ENCODE results near the gene DAZ3.
"Not testable (repeated sequence)": the region's sequence is repeated elsewhere in the genome, so short reads cannot be mapped to it uniquely, and the experiment has no call there.

Gene DAZ3

DNA sequence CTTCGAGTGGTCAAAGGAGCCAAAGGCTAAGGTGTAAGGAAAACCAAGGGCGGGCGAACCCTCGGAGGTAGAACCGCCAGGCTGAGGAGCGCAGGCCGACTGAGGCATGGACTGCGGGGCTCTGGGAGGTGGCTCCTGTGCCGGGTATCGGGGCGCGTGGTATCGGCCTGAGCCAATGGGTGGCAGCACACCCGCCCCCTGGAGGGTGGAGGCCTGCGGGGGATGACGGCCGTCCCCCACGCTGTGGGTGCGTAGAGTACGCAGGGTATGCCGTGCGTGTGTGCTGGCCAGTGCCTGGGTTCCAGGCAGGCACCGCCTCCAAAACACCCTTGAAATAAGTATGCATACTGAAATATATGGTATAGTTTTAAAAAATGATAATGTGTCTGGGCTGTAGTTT is at the start of gene DAZ3:
Gene DAZ3, minus strand, starts transcription at position 101 of the 400 bp plus-strand sequence. CDS start 208 bp downstream, outside the sequence.
- not testable (repeated sequence) for H2AFZ ChIP-seq (ENCODE audit: low read length); H3K27ac ChIP-seq (ENCODE audit: low read depth, low read length, poor library complexity, severe bottlenecking); H4K20me1 ChIP-seq (ENCODE audit: insufficient read depth, low read length); H3K9me2 ChIP-seq (ENCODE audit: low read depth, low read length); H3K36me3 ChIP-seq (ENCODE audit: insufficient read depth, low read length); H3K9me3 ChIP-seq (ENCODE audit: low read length); H3K9ac ChIP-seq (ENCODE audit: low read length); H3K79me2 ChIP-seq (ENCODE audit: insufficient read depth, low read length); H3F3A ChIP-seq (ENCODE audit: insufficient read depth, low read length); H3K4me3 ChIP-seq (ENCODE audit: low read depth, low read length, poor library complexity, severe bottlenecking); H3K4me2 ChIP-seq (ENCODE audit: low read length); H3K4me1 ChIP-seq (ENCODE audit: insufficient read depth, low read length, severe bottlenecking); H3K27me3 ChIP-seq (ENCODE audit: insufficient read depth, low read length)

DNA sequence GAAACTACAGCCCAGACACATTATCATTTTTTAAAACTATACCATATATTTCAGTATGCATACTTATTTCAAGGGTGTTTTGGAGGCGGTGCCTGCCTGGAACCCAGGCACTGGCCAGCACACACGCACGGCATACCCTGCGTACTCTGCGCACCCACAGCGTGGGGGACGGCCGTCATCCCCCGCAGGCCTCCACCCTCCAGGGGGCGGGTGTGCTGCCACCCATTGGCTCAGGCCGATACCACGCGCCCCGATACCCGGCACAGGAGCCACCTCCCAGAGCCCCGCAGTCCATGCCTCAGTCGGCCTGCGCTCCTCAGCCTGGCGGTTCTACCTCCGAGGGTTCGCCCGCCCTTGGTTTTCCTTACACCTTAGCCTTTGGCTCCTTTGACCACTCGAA is 20.4 kb upstream of the DAZ3 start, which contains the start of gene DAZ4:
Gene DAZ4, plus strand, starts transcription at position 301 of the 400 bp plus-strand sequence. CDS start 208 bp downstream, outside the sequence.
- H3F3A ChIP-seq (ENCODE audit: insufficient read depth, low read length); H3K9ac ChIP-seq (ENCODE audit: low read length); H3K4me2 ChIP-seq (ENCODE audit: low read length); H3K9me2 ChIP-seq (ENCODE audit: low read depth, low read length); H3K4me3 ChIP-seq (ENCODE audit: low read depth, low read length, poor library complexity, severe bottlenecking); H3K79me2 ChIP-seq (ENCODE audit: insufficient read depth, low read length); H3K36me3 ChIP-seq (ENCODE audit: insufficient read depth, low read length); H3K27ac ChIP-seq (ENCODE audit: low read depth, low read length, poor library complexity, severe bottlenecking); H3K9me3 ChIP-seq (ENCODE audit: low read length); H3K27me3 ChIP-seq (ENCODE audit: insufficient read depth, low read length); H4K20me1 ChIP-seq (ENCODE audit: insufficient read depth, low read length); H3K4me1 ChIP-seq (ENCODE audit: insufficient read depth, low read length, severe bottlenecking); H2AFZ ChIP-seq (ENCODE audit: low read length): not testable (repeated sequence)

DNA sequence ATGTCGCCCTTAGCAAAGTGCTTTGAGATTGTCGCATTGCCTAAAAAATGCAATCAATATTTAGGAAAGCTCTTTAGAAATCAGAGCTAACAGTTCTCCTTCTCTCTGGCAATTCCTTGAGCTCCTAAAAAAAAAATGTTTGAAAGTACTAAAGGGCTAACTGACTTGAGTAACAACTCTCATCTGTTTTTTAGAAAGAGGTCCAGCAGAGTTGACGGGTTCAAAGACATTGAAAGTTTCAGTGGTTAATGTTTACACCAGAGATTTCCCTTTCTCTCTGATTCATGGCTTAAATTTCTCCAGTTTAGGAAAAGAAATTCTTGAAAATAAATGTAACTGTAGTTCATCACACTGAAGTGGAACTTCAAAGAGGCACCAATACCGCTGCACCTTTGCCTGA is 11.9 kb upstream of the DAZ3 start:
- H3K9me2 ChIP-seq (ENCODE audit: low read depth, low read length); H3K4me3 ChIP-seq (ENCODE audit: low read depth, low read length, poor library complexity, severe bottlenecking); H3K36me3 ChIP-seq (ENCODE audit: insufficient read depth, low read length); H3K27ac ChIP-seq (ENCODE audit: low read depth, low read length, poor library complexity, severe bottlenecking); H3K79me2 ChIP-seq (ENCODE audit: insufficient read depth, low read length); H3K27me3 ChIP-seq (ENCODE audit: insufficient read depth, low read length); H3K4me1 ChIP-seq (ENCODE audit: insufficient read depth, low read length, severe bottlenecking); H3K9me3 ChIP-seq (ENCODE audit: low read length); H3F3A ChIP-seq (ENCODE audit: insufficient read depth, low read length); H2AFZ ChIP-seq (ENCODE audit: low read length); H3K4me2 ChIP-seq (ENCODE audit: low read length); H4K20me1 ChIP-seq (ENCODE audit: insufficient read depth, low read length); H3K9ac ChIP-seq (ENCODE audit: low read length): not testable (repeated sequence)

DNA sequence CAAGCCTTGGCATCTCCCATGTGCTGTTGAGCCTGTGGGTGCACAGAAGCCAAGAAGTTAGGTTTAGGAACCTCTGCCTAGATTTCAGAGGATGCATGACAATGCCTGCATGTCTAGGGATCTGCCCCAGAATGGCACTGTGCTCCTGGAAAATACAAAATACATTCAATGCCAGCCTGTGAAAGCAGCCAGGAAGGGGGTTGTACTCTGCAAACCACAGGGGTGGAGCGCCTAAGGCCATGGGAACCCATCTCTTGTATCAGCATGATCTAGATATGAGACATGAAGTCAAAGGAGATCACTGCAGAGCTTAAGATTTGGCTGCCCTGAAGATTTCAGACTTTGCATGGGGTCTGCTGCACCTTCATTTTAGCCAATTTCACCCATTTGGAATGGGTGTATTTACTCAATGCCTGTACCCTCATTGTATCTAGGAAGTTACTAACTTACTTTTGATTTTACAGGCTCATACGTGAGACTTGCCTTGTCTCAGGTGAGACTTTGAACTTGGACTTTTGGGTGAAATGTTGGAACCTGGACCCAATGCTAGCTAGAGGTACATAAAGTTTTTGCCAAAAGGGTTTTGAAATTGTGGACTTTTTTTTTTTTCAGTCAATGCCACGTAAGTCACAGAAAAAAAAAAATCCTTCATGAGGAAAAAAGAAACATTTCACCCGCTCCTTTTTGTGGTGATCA is 11.1 kb upstream of the DAZ3 start:
- H4K20me1 ChIP-seq (ENCODE audit: insufficient read depth, low read length); H3K4me2 ChIP-seq (ENCODE audit: low read length); H3K36me3 ChIP-seq (ENCODE audit: insufficient read depth, low read length); H2AFZ ChIP-seq (ENCODE audit: low read length); H3K9ac ChIP-seq (ENCODE audit: low read length); H3K9me3 ChIP-seq (ENCODE audit: low read length); H3K9me2 ChIP-seq (ENCODE audit: low read depth, low read length); H3F3A ChIP-seq (ENCODE audit: insufficient read depth, low read length); H3K27ac ChIP-seq (ENCODE audit: low read depth, low read length, poor library complexity, severe bottlenecking); H3K27me3 ChIP-seq (ENCODE audit: insufficient read depth, low read length); H3K4me1 ChIP-seq (ENCODE audit: insufficient read depth, low read length, severe bottlenecking); H3K79me2 ChIP-seq (ENCODE audit: insufficient read depth, low read length); H3K4me3 ChIP-seq (ENCODE audit: low read depth, low read length, poor library complexity, severe bottlenecking): not testable (repeated sequence)

- not testable (repeated sequence) for H3K4me2 ChIP-seq (ENCODE audit: low read length); H3K9me2 ChIP-seq (ENCODE audit: low read depth, low read length); H3K9ac ChIP-seq (ENCODE audit: low read length); H3K27ac ChIP-seq (ENCODE audit: low read depth, low read length, poor library complexity, severe bottlenecking); H2AFZ ChIP-seq (ENCODE audit: low read length); H4K20me1 ChIP-seq (ENCODE audit: insufficient read depth, low read length); H3K4me1 ChIP-seq (ENCODE audit: insufficient read depth, low read length, severe bottlenecking); H3K27me3 ChIP-seq (ENCODE audit: insufficient read depth, low read length); H3F3A ChIP-seq (ENCODE audit: insufficient read depth, low read length); H3K79me2 ChIP-seq (ENCODE audit: insufficient read depth, low read length); H3K9me3 ChIP-seq (ENCODE audit: low read length); H3K36me3 ChIP-seq (ENCODE audit: insufficient read depth, low read length); H3K4me3 ChIP-seq (ENCODE audit: low read depth, low read length, poor library complexity, severe bottlenecking)
Measured at GRCh38 chrY:24821836-24822235, 8.6 kb upstream of the DAZ3 start.

Measured in OCI-LY1 (cell line).